Measurements from ENCODE around the gene DYRK4. TPM values are rescaled to one million over a fixed set of nuclear protein-coding genes. Genes with fewer than 3 reads are reported as not detected.

DYRK4 gene
- polyA plus RNA-seq, 1 donor (not counting 4 experiments of a cell fraction or from before 2014, with no cell fraction given) = 64.6 TPM

DNA sequence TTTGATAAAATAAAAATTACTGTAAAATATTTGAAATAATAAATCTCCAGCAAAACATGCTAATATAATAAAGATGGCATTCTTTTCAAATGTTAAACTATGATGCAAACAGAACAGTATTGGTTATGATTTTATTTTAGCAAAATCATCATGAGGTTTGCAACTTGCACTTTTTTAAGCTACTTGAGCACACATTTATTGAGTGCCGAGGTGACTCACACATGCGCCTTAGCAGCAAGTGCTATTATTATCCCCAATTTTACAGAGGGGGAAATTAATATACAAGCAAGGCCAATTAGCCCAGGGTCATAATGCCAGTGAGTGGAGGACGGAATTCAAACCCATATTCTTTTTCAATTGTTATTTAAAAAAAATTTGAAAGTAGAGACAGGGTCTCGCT is 7.3 kb downstream of the DYRK4 start:
- DNase-seq (ENCODE audit: low read depth, low spot score) (no peak), FAIRE-seq (no peak)
- H3K36me3 ChIP-seq (ENCODE audit: control insufficient read depth in 2 of 2, extremely low read depth in 1 of 2, insufficient read depth in 2 of 2, low read length in 2 of 2) = no peaks in the 10 kb centered on the region
- dilution Hi-C loops (cut with MboI; ENCODE audit: extremely low pct_ligation_motif_present, low sequenced_read_pairs) = no loop called here
- TF ChIP-seq EZH2 (IDR thresholded peaks at IDR 0.05; ENCODE audit: low read length) (no peak), CTCF (optimal IDR thresholded peaks at IDR 0.05 in 1 of 3, IDR thresholded peaks at IDR 0.05 in 1 of 3, conservative IDR thresholded peaks at IDR 0.05 in 1 of 3; ENCODE audit: extremely low read depth in 1 of 3, insufficient read depth in 2 of 3, low read length in 3 of 3) (no peak)
- H3K79me2 ChIP-seq (ENCODE audit: control insufficient read depth, insufficient read depth, low read length) = no peaks in the 10 kb centered on the region
- H3K4me3 ChIP-seq (ENCODE audit: control insufficient read depth in 2 of 3, extremely low read depth in 1 of 3, insufficient read depth in 2 of 3, low read depth in 1 of 3, low read length in 3 of 3) = no peak overlapping the region
- no peaks in the 10 kb centered on the region for H3K27me3 ChIP-seq (ENCODE audit: control insufficient read depth, extremely low read depth, insufficient read depth, low read length)
- no peak overlapping the region for H3K9ac ChIP-seq (ENCODE audit: control insufficient read depth, extremely low read depth, insufficient read depth, low read length)
- no peak overlapping the region for H3K27ac ChIP-seq (ENCODE audit: control insufficient read depth, insufficient read depth, low read length)
- no peaks in the 10 kb centered on the region for H3K4me1 ChIP-seq (ENCODE audit: control insufficient read depth, extremely low read depth, insufficient read depth, low read length)
- no peaks in the 10 kb centered on the region for H4K20me1 ChIP-seq (ENCODE audit: control insufficient read depth, extremely low read depth, insufficient read depth, low read length)
- no peak overlapping the region for H2AFZ ChIP-seq (ENCODE audit: control insufficient read depth, low read length)
- H3K9me1 ChIP-seq (ENCODE audit: control insufficient read depth, extremely low read depth, insufficient read depth, low read length) = no peaks in the 10 kb centered on the region
- H3K9me3 ChIP-seq (ENCODE audit: control insufficient read depth, low read depth, low read length) = no peaks in the 10 kb centered on the region
- no peak overlapping the region for H3K4me2 ChIP-seq (ENCODE audit: control insufficient read depth, extremely low read depth, insufficient read depth, low read depth, low read length)

GRCh38 chr12:4572680-4573079 is 10.7 kb downstream of the DYRK4 start:
- no peaks in the 10 kb centered on the region for H3K9me3 ChIP-seq (ENCODE audit: control insufficient read depth, low read depth, low read length)
- H3K27ac ChIP-seq (ENCODE audit: control insufficient read depth, insufficient read depth, low read length) = no peak overlapping the region
- H3K27me3 ChIP-seq (ENCODE audit: control insufficient read depth, extremely low read depth, insufficient read depth, low read length) = no peaks in the 10 kb centered on the region
- H3K4me2 ChIP-seq (ENCODE audit: control insufficient read depth, extremely low read depth, insufficient read depth, low read depth, low read length) = no peak overlapping the region
- dilution Hi-C loops (cut with MboI; ENCODE audit: extremely low pct_ligation_motif_present, low sequenced_read_pairs) = no loop called here
- no peaks in the 10 kb centered on the region for H3K9me1 ChIP-seq (ENCODE audit: control insufficient read depth, extremely low read depth, insufficient read depth, low read length)
- no peak overlapping the region for H3K4me3 ChIP-seq (ENCODE audit: control insufficient read depth in 2 of 3, extremely low read depth in 1 of 3, insufficient read depth in 2 of 3, low read depth in 1 of 3, low read length in 3 of 3)
- H3K4me1 ChIP-seq (ENCODE audit: control insufficient read depth, extremely low read depth, insufficient read depth, low read length) = no peaks in the 10 kb centered on the region
- no peak for TF ChIP-seq EZH2 (IDR thresholded peaks at IDR 0.05; ENCODE audit: low read length)
- TF ChIP-seq CTCF (optimal IDR thresholded peaks at IDR 0.05 in 1 of 3, IDR thresholded peaks at IDR 0.05 in 1 of 3, conservative IDR thresholded peaks at IDR 0.05 in 1 of 3; ENCODE audit: extremely low read depth in 1 of 3, insufficient read depth in 2 of 3, low read length in 3 of 3) = no peak
- no peaks in the 10 kb centered on the region for H3K36me3 ChIP-seq (ENCODE audit: control insufficient read depth in 2 of 2, extremely low read depth in 1 of 2, insufficient read depth in 2 of 2, low read length in 2 of 2)
- H3K9ac ChIP-seq (ENCODE audit: control insufficient read depth, extremely low read depth, insufficient read depth, low read length) = no peak overlapping the region
- no peaks in the 10 kb centered on the region for H4K20me1 ChIP-seq (ENCODE audit: control insufficient read depth, extremely low read depth, insufficient read depth, low read length)
- H3K79me2 ChIP-seq (ENCODE audit: control insufficient read depth, insufficient read depth, low read length) = no peaks in the 10 kb centered on the region
- H2AFZ ChIP-seq (ENCODE audit: control insufficient read depth, low read length) = no peak overlapping the region
- FAIRE-seq (peak; percentile 29), DNase-seq (ENCODE audit: low read depth, low spot score) (no peak)
